ENCODE measurements around the gene FUT7.

Gene FUT7

DNA sequence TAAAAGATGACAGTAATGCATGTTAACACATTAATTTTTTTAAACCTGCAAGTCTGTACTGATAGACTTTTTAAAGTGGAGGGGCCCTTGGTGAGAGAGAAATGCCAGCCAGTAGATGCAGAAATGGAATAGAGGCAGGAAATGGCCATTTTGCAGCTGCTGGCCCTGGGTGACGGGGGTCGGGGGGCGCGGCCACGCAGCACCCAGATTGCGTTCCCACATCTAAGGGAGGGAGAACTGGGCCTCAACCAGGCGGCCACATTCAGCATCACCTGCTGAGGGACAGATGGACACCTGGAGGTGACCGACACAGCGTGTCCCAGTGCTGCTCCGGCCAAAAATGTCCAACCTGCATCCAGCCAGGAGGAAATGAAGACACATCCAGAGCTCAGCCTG is 29.2 kb downstream of the FUT7 start:
- H3K4me1 ChIP-seq (ENCODE audit: insufficient read depth, low read length), result no peaks in the 10 kb centered on the region
- H3K27ac ChIP-seq (ENCODE audit: low read depth, low read length), result no peak overlapping the region
- no peaks in the 10 kb centered on the region for H3K27me3 ChIP-seq (ENCODE audit: control insufficient read depth in 1 of 2, insufficient read depth in 2 of 2, low read length in 2 of 2)
- H3K9ac ChIP-seq (ENCODE audit: low read length), result no peak overlapping the region
- H3K36me3 ChIP-seq (ENCODE audit: insufficient read depth, low read length), result no peaks in the 10 kb centered on the region
- H3K4me3 ChIP-seq (ENCODE audit: low read depth in 1 of 2, low read length in 2 of 2), result no peak overlapping the region
- no peaks in the 10 kb centered on the region for H3K9me3 ChIP-seq (ENCODE audit: low read length)

DNA sequence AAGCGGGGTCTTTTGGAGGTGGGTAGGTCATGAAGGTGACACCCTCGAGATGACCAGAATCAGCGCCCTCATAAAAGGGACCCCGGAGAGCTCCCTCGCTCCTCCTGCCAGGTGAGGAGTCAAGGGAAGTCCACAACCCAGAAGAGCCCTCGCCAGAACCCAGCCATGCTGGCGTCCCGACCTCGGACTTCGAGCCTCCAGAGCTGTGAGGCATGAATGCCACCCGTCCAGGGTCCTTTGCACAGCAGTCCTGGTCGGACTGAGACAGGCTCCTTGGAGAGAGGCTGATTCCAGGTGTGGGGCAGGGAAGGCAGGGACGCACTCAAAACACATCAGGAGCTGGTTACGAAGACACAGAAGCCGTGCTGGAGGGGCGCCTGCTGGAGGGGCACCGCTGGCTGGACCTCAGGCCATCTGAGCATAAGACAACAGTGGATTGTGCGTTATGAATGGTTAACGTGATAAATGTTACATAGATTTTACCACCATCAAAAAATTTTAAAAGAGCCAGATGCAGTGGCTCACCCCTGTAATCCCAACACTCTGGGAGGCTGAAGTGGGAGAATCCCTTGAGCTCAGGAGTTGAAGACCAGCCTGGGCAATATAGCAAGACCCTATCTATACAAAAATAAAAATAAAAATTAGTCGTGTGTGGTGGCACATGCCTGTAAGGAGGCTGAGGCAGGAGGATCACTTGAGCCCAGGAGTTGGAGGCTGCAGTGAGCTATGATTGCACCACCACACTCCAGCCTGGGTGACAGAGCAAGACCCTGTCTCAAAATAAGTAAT is 29.8 kb downstream of the FUT7 start:
- H3K9ac ChIP-seq (ENCODE audit: low read length), result no peak overlapping the region
- no peaks in the 10 kb centered on the region for H3K4me1 ChIP-seq (ENCODE audit: insufficient read depth, low read length)
- H3K9me3 ChIP-seq (ENCODE audit: low read length), result no peaks in the 10 kb centered on the region
- H3K27me3 ChIP-seq (ENCODE audit: control insufficient read depth in 1 of 2, insufficient read depth in 2 of 2, low read length in 2 of 2), result peaks cover 3 to 5% of the 10 kb centered on the region in 2 donors
- no peak overlapping the region for H3K27ac ChIP-seq (ENCODE audit: low read depth, low read length)
- no peak overlapping the region for H3K4me3 ChIP-seq (ENCODE audit: low read depth in 1 of 2, low read length in 2 of 2)
- no peaks in the 10 kb centered on the region for H3K36me3 ChIP-seq (ENCODE audit: insufficient read depth, low read length)

DNA sequence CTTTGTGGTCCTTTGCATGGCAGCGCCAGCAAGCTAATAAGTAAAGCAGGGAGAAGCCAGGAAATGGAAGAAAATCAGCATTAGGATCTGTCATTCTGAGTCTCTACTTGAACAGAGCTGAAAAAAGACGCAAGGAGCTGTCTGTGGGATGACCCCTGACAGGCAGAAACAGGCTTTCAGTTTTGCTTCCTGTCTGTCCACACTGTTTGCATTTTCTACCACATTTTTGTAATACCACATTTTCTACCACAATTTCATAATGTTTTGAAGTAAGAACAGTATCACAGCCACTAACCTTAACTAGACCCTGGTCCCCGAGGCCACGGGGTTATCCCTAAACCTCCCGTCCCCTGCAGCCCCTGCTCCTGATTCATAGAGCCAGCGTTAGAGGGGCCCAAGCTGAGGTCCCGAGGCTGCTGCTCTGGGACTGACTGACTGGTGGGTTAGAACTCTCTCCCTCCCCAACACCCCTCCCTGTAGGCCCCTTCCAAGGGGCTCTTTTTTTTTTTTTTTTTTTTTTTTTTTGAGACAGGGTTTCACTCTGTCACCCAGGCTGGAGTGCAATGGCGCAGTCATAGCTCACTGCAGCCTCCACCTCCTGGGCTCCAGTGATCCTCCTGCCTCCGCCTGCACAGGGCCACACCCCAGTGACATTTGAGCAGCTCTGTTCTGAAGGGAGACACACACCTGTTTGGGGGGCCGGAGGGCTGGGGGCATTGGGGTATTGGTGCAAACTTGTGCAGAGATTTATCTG is 31.5 kb downstream of the FUT7 start:
- Histone ChIP-seq H3K27me3 (ENCODE audit: control insufficient read depth in 1 of 2, insufficient read depth in 2 of 2, low read length in 2 of 2) (peaks cover 13 to 22% of the 10 kb centered on the region in 2 donors), H3K9ac (ENCODE audit: low read length) (no peak overlapping the region), H3K4me3 (ENCODE audit: low read depth in 1 of 2, low read length in 2 of 2) (no peak overlapping the region), H3K9me3 (ENCODE audit: low read length) (no peaks in the 10 kb centered on the region), H3K4me1 (ENCODE audit: insufficient read depth, low read length) (peaks cover 6% of the 10 kb centered on the region), H3K36me3 (ENCODE audit: insufficient read depth, low read length) (no peaks in the 10 kb centered on the region), H3K27ac (ENCODE audit: low read depth, low read length) (no peak overlapping the region)

DNA sequence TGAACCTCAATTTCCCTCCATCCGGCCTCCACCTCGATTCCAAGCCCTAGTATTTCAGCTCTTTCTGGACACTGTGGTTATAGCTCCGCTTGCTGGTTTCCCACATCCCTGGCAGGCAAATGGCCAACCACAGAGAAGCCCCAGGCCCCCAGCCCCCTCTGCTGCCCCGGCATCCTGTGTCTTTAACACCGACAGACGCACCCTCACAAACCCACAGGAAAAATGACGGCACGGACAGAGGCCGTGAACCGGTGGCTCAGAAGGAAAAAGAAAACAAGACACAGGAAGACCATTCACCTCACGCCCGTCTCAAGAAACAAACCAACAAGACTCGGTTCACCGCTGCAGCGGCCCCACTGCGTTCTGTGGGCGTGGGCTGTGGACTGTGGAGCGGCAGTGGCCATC is 34.1 kb downstream of the FUT7 start:
- Histone ChIP-seq H3K36me3 (ENCODE audit: insufficient read depth, low read length) (no peaks in the 10 kb centered on the region), H3K27me3 (ENCODE audit: control insufficient read depth in 1 of 2, insufficient read depth in 2 of 2, low read length in 2 of 2) (peaks cover 13 to 46% of the 10 kb centered on the region in 2 donors), H3K4me3 (ENCODE audit: low read depth in 1 of 2, low read length in 2 of 2) (no peak overlapping the region), H3K9me3 (ENCODE audit: low read length) (no peaks in the 10 kb centered on the region), H3K4me1 (ENCODE audit: insufficient read depth, low read length) (peaks cover 15% of the 10 kb centered on the region), H3K27ac (ENCODE audit: low read depth, low read length) (no peak overlapping the region), H3K9ac (ENCODE audit: low read length) (no peak overlapping the region)

DNA sequence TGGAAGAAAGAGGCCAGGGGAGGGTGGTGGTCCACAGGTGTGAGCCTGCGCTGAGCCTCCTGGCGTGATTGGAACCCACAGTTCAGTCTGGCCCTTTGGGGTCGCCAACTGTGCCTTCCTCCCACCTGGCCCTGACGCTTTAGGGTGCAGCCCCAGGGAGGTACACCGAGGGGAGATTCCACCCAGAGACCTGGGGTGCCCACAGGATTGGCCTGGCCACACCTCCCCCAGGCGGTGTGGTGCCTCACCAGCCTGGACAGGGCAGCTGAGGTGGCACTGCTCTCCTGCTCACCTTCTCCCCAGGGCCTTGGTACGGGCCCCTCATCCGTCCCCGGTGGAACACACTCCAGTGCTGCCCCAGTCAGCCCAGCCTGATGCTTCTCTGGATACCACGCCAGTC is 34.5 kb downstream of the FUT7 start:
- Histone ChIP-seq H3K4me3 (ENCODE audit: low read depth in 1 of 2, low read length in 2 of 2) (no peak overlapping the region), H3K27ac (ENCODE audit: low read depth, low read length) (no peak overlapping the region), H3K9ac (ENCODE audit: low read length) (no peak overlapping the region), H3K27me3 (ENCODE audit: control insufficient read depth in 1 of 2, insufficient read depth in 2 of 2, low read length in 2 of 2) (peaks cover 13 to 46% of the 10 kb centered on the region in 2 donors), H3K36me3 (ENCODE audit: insufficient read depth, low read length) (no peaks in the 10 kb centered on the region), H3K9me3 (ENCODE audit: low read length) (no peaks in the 10 kb centered on the region), H3K4me1 (ENCODE audit: insufficient read depth, low read length) (peaks cover 17% of the 10 kb centered on the region)

DNA sequence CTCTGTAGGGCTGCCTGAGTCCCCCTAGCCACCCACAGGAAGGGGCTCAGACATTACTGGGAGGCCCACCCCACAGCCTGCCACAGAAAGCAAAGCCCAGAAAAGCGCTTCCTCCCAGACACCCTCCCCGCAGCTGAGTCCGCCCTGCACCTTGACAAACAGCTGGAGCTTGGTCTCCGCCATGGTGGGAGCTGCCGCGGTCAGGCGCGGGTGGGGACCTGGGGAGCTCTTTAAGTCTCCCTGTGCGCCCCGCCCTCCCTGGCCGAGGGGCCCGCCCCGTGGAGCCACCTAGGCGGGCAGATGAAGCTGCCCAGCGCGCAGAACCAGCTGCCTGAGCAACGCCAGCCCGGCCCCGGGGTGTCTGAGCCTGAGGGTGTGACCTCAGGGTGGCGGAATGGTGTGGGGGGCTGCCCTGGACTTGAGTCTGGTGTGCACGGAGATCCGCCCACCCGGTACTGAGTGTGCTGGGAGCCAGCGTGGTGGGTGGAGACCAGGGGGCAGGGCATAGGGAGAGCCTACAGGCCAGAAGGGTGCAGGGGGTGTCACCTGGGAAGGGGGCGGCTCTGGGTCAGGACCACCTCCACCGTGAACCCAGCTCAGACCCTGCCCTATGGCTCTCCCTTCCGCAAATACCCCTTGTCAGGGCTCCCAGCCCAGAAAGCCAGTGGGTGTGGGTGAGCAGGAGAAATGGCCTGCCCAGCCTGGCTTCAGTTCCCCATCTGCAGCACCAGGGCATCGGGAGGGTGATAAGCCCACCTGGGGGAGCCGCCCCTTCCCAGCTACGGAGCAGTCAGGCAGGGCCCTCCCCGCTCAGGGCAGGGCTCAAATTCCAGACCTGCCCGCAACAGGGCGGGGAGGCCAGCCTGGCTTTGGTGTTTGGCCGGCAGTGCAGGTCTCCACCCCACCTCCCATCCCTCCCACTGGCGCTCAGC is 35.3 kb downstream of the FUT7 start, which contains the start of gene CLIC3:
Gene CLIC3 (minus strand): TSS at position 208 of the 932 bp plus-strand sequence. CDS start 25 bp downstream, at position 183.
- H3K4me3 ChIP-seq (ENCODE audit: low read depth in 1 of 2, low read length in 2 of 2), result no peak within 1 kb of the TSS
- H3K4me1 ChIP-seq (ENCODE audit: insufficient read depth, low read length), result peaks cover 17% of the 10 kb centered on the region
- no peaks in the 10 kb centered on the region for H3K9me3 ChIP-seq (ENCODE audit: low read length)
- no peak within 1 kb of the TSS for H3K9ac ChIP-seq (ENCODE audit: low read length)
- no peak within 1 kb of the TSS for H3K27ac ChIP-seq (ENCODE audit: low read depth, low read length)
- no peaks in the 10 kb centered on the region for H3K36me3 ChIP-seq (ENCODE audit: insufficient read depth, low read length)
- H3K27me3 ChIP-seq (ENCODE audit: control insufficient read depth in 1 of 2, insufficient read depth in 2 of 2, low read length in 2 of 2), result peaks cover 13 to 46% of the 10 kb centered on the region in 2 donors

DNA sequence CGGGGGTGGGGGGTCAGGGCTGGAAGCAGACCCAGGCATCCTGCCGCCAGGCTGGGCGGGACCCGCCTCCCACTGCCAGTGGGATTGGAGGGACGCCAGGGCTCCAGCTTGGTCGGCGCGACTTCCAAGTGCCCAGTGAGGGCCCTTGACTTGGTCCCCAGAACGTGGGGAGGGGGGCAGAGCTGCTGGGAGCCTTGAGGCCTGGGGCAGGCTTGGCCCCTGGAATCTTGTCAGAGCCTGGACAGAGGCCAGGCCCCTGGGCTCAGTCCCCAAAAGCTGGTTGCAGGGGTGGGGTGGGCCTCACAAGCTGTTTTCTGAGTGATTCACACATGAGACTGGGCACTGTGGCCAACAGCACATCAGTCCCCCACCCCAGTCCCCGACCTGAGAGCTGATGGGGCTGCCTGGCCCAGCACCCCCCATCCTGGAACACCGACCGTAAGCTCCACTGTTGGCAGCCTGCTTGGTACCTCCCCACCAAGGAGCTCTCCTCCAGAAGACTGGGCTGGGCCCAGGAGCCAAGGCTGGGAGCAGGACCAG is 36.0 kb downstream of the FUT7 start:
- H3K36me3 ChIP-seq (ENCODE audit: insufficient read depth, low read length), result no peaks in the 10 kb centered on the region
- H3K4me3 ChIP-seq (ENCODE audit: low read depth in 1 of 2, low read length in 2 of 2), result no peak overlapping the region
- H3K9ac ChIP-seq (ENCODE audit: low read length), result no peak overlapping the region
- no peak overlapping the region for H3K27ac ChIP-seq (ENCODE audit: low read depth, low read length)
- H3K27me3 ChIP-seq (ENCODE audit: control insufficient read depth in 1 of 2, insufficient read depth in 2 of 2, low read length in 2 of 2), result peaks cover 13 to 46% of the 10 kb centered on the region in 2 donors
- peaks cover 17% of the 10 kb centered on the region for H3K4me1 ChIP-seq (ENCODE audit: insufficient read depth, low read length)
- no peaks in the 10 kb centered on the region for H3K9me3 ChIP-seq (ENCODE audit: low read length)

DNA sequence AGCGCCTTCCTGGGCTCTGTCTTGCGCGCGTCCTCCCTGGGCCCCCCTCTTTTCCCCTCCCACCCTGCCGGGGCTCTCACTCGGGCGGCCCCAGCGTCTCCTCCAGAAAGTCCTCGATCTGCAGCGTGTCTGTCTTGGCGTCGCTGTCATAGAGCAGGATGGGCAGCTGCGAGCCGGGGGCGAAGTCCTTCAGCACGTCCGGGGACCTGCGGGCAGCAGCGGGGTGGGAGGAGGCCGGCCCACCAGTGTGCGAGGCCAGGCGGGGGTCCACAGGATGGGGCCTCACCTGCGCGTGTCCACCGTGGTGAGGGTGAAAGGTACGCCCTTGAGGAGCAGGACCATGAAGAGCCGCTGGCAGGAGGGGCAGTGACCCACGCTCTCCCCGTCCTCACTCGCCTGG is 36.5 kb downstream of the FUT7 start:
- H3K9me3 ChIP-seq (ENCODE audit: low read length), result no peaks in the 10 kb centered on the region
- no peaks in the 10 kb centered on the region for H3K36me3 ChIP-seq (ENCODE audit: insufficient read depth, low read length)
- peaks cover 13 to 46% of the 10 kb centered on the region in 2 donors for H3K27me3 ChIP-seq (ENCODE audit: control insufficient read depth in 1 of 2, insufficient read depth in 2 of 2, low read length in 2 of 2)
- no peak overlapping the region for H3K4me3 ChIP-seq (ENCODE audit: low read depth in 1 of 2, low read length in 2 of 2)
- H3K9ac ChIP-seq (ENCODE audit: low read length), result no peak overlapping the region
- no peak overlapping the region for H3K27ac ChIP-seq (ENCODE audit: low read depth, low read length)
- H3K4me1 ChIP-seq (ENCODE audit: insufficient read depth, low read length), result peaks cover 17% of the 10 kb centered on the region

DNA sequence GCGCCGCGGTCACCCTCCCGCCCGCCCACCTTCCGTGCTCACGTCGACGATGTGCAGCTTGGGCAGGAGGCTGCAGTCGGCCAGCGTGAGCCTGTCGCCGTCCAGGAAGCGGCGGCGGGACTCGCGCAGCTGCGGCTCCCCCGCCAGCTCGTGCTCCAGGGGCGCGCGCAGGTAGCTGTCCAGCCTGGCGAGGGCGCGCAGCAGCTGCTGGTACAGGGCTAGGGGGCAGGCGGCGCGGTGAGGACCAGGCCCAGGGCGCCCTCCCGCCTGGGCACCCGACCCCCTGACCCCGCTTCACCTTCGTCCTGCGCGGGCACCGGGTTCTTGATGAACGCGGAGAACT is 37.0 kb downstream of the FUT7 start:
- peaks cover 17% of the 10 kb centered on the region for H3K4me1 ChIP-seq (ENCODE audit: insufficient read depth, low read length)

DNA sequence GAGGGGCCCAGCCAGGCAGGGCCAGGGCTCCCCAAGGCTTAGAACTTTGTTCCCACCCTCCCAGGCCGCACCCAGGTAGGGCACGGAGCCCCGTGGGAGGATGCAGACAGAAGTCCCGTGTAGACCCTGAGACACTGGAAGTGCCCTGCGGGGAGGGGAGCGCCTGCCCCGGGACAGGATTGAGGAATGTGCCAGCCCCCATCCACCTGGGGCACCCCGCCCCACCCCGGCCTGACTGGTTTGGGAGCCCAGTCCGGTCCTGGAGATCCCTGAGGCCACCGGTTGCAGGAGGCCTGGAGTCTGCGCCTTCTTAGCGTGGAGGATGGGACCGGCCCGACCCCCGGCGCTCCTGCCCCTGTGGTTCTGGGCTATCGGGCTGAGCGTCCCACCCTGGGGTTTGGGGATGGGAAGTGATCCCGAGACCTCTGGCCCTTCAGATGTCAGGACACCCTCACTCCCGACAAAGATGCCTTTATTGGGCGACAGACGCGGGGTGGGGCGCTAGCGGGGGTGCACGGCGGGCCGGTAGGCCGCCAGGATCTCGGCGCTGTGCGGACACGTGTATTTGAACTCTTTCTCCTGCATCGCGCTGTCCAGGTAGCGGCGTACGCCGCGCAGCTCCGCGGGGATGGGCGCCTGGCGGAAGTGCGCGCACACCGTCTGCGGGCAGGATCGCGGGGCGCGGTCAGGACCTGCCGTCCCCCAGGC is 37.6 kb downstream of the FUT7 start:
- no peaks in the 10 kb centered on the region for H3K9me3 ChIP-seq (ENCODE audit: low read length)
- no peaks in the 10 kb centered on the region for H3K36me3 ChIP-seq (ENCODE audit: insufficient read depth, low read length)
- H3K4me1 ChIP-seq (ENCODE audit: insufficient read depth, low read length), result peaks cover 17% of the 10 kb centered on the region
- H3K4me3 ChIP-seq (ENCODE audit: low read depth in 1 of 2, low read length in 2 of 2), result no peak overlapping the region
- H3K27me3 ChIP-seq (ENCODE audit: control insufficient read depth in 1 of 2, insufficient read depth in 2 of 2, low read length in 2 of 2), result peaks cover 13 to 46% of the 10 kb centered on the region in 2 donors
- no peak overlapping the region for H3K9ac ChIP-seq (ENCODE audit: low read length)
- H3K27ac ChIP-seq (ENCODE audit: low read depth, low read length), result no peak overlapping the region

More for the DNA sequence above, 37.0 kb downstream of the FUT7 start:
- Histone ChIP-seq H3K9ac (ENCODE audit: low read length) (no peak overlapping the region), H3K27me3 (ENCODE audit: control insufficient read depth in 1 of 2, insufficient read depth in 2 of 2, low read length in 2 of 2) (peaks cover 13 to 46% of the 10 kb centered on the region in 2 donors), H3K4me3 (ENCODE audit: low read depth in 1 of 2, low read length in 2 of 2) (no peak overlapping the region), H3K27ac (ENCODE audit: low read depth, low read length) (no peak overlapping the region), H3K36me3 (ENCODE audit: insufficient read depth, low read length) (no peaks in the 10 kb centered on the region), H3K9me3 (ENCODE audit: low read length) (no peaks in the 10 kb centered on the region)

Data from muscle layer of colon (tissue), 2 donors.